Measurements from ENCODE around the gene MFN1. TPM values are rescaled to one million over a fixed set of nuclear protein-coding genes. Genes with fewer than 3 reads are reported as not detected.

The MFN1 gene
- total RNA-seq, 2 donors from 2014 or later: 39.4 to 84.0 TPM

DNA sequence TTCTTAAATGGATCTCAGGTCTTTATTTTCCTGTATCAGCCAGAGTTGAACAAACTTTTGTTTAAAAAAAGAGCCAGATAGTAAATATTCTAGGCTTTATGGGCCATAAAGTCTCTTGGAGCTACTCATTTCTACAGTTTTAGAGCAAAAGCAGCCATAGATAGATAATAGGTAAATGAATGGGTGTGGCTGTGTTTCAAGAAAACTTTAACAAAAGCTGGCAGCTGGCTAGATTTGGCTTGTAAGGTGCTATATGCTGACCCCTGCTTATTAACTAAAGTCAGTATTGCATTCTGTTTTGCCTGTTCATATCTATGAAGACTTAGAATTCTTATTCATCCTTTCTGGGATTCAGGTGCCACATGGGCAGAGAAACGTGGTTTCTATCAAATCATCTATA, 29.0 kb downstream of the MFN1 start:
- no peaks in the 10 kb centered on the region for H3K27me3 ChIP-seq

DNA sequence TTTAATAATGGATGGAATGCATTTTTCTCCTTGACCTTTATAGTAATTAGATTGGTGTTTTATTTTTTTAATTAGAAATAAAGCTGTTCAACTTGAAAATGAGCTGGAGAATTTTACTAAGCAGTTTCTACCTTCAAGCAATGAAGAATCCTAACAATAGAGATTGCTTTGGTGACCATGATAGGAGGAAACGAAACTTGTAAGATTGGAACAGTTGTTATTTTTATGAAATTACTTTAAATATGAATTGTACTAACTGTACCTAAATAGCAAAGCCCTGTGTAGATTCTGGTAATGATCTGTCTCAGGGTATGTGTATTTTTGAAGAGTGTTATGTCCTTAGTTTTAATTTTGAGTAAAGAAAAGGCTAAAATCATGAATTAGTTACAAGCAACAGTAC, 44.4 kb downstream of the MFN1 start:
- Histone ChIP-seq H3K4me3 (no peak overlapping the region), H3K27ac (no peak overlapping the region), H3K9me3 (no peaks in the 10 kb centered on the region), H3K27me3 (no peaks in the 10 kb centered on the region), H3K36me3 (replicated peaks in 1 of 2; ENCODE audit: insufficient read depth in 1 of 2, low read depth in 2 of 2) (peaks cover 0 to 26% of the 10 kb centered on the region in 2 donors), H3K4me1 (no peaks in the 10 kb centered on the region)
- DNase-seq (no peak), ATAC-seq (no peak)
- intact Hi-C loops (cut with DNase I): no loop called here
- 92 to 98% methylated on average over 1 of the region's 1 CpG for WGBS, 2 donors
- TF ChIP-seq CTCF (IDR thresholded peaks at IDR 0.05) (no peak), POLR2A (IDR thresholded peaks at IDR 0.05) (no peak)

More for the DNA sequence above, 29.0 kb downstream of the MFN1 start:
- no peak overlapping the region for H3K4me3 ChIP-seq
- intact Hi-C loops (cut with DNase I): no loop called here
- 85 to 88% methylated on average over 1 of the region's 1 CpG for WGBS, 2 donors
- DNase-seq: no peak
- ATAC-seq: no peak
- TF ChIP-seq CTCF (IDR thresholded peaks at IDR 0.05) (no peak), POLR2A (IDR thresholded peaks at IDR 0.05) (no peak)
- H3K9me3 ChIP-seq: no peaks in the 10 kb centered on the region
- peaks cover 0 to 27% of the 10 kb centered on the region in 2 donors for H3K36me3 ChIP-seq (replicated peaks in 1 of 2; ENCODE audit: insufficient read depth in 1 of 2, low read depth in 2 of 2)
- H3K4me1 ChIP-seq: no peaks in the 10 kb centered on the region
- no peak overlapping the region for H3K27ac ChIP-seq

DNA sequence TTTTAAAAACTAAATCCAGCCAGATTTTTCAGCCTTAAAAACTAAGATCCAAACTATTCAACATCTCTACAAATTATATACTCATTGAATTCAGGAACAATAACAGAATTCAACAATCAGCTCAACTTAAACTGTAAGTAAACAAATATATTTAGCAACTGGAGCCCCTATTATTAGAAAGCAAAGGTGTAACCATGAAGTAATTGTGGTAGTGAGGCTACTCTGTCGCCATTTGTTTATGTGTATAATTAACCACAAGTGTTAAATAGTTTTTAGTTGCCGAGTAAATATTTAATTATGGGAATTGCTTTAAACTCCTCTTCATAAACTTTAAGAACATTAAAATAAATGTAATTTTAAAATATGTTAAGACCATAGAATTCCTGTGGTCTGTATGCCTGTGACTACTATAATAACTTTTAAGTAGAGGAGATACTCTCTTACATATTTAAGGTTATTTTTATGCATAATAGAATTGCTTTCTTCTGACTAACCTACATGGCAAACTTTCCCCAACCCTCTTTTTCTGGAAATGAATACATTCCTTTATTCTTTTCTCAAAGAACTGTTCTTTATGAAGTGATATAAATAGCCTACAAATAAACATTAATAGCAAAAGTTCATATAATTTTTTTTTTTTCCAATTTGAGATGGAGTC, 51.2 kb downstream of the MFN1 start:
- DNase-seq (no peak), ATAC-seq (no peak)
- no peak overlapping the region for H3K4me3 ChIP-seq
- no peaks in the 10 kb centered on the region for H3K9me3 ChIP-seq
- intact Hi-C loops (cut with DNase I): no loop called here
- H3K4me1 ChIP-seq: no peaks in the 10 kb centered on the region
- TF ChIP-seq CTCF (IDR thresholded peaks at IDR 0.05) (no peak), POLR2A (IDR thresholded peaks at IDR 0.05) (no peak)
- no peak overlapping the region for H3K27ac ChIP-seq
- no peaks in the 10 kb centered on the region for H3K27me3 ChIP-seq
- H3K36me3 ChIP-seq (replicated peaks in 1 of 2; ENCODE audit: insufficient read depth in 1 of 2, low read depth in 2 of 2): peaks cover 0 to 9% of the 10 kb centered on the region in 2 donors
- 93 to 100% methylated on average over 2 of the region's 2 CpGs for WGBS, 2 donors

DNA sequence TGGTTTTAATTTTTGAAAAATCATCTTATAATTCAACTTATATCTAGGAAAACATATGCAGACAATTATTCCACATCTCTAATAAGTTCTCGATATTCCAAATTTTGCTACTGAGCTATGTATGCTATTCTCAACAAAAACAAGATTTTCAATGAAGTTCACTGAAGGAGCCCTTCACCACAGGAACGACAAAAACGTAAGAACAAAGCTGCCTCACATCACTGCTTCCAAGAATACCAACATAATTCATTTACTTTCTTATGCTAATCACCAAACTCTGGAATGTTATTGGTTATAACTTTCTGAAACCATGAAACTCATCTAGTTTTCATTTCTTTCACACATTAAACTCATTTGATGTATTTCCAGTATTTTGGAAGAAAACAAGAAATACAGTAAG, 54.1 kb downstream of the MFN1 start:
- TF ChIP-seq POLR2A (IDR thresholded peaks at IDR 0.05) (no peak), CTCF (IDR thresholded peaks at IDR 0.05) (no peak)
- Histone ChIP-seq H3K36me3 (replicated peaks in 1 of 2; ENCODE audit: insufficient read depth in 1 of 2, low read depth in 2 of 2) (peaks cover 0 to 2% of the 10 kb centered on the region in 2 donors), H3K4me3 (no peak overlapping the region), H3K27me3 (no peaks in the 10 kb centered on the region), H3K9me3 (no peaks in the 10 kb centered on the region), H3K4me1 (no peaks in the 10 kb centered on the region), H3K27ac (no peak overlapping the region)
- WGBS, 2 donors: 92 to 98% methylated on average over 3 of the region's 3 CpGs
- intact Hi-C loops (cut with DNase I): no loop called here
- ATAC-seq (no peak), DNase-seq (no peak)

DNA sequence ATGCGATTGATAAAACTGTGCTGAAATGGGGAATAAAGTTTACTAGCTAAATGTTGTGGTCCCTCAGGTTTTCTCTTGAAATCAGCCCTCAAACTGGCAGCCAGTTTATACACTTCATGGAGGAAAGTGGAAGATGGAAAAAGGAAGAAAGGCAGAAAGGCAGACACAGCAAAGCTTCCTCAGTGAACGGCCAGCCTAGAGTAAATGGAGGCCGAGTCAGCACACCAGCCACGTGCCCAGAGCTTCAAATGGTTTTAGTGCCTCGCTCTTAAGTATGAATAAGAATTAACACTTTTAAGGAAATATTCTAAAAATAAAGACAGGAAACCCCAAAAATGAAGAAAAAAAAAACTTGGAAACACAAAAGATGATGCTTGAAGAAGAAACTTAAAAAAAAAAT, 55.5 kb downstream of the MFN1 start:
- H3K36me3 ChIP-seq (replicated peaks in 1 of 2; ENCODE audit: insufficient read depth in 1 of 2, low read depth in 2 of 2): peaks cover 0 to 2% of the 10 kb centered on the region in 2 donors
- ATAC-seq (no peak), DNase-seq (no peak)
- no peaks in the 10 kb centered on the region for H3K27me3 ChIP-seq
- 86% methylated on average over 5 of the region's 5 CpGs for WGBS, 2 donors
- no peak overlapping the region for H3K4me3 ChIP-seq
- intact Hi-C loops (cut with DNase I): no loop called here
- H3K4me1 ChIP-seq: no peaks in the 10 kb centered on the region
- H3K9me3 ChIP-seq: no peaks in the 10 kb centered on the region
- H3K27ac ChIP-seq: no peak overlapping the region
- TF ChIP-seq POLR2A (IDR thresholded peaks at IDR 0.05): no peak
- TF ChIP-seq CTCF (IDR thresholded peaks at IDR 0.05): no peak
